ENCODE results near the gene ANKRD34C. TPM values are rescaled to one million over a fixed set of nuclear protein-coding genes. Genes with fewer than 3 reads are reported as not detected.

The ANKRD34C gene
- total RNA-seq, 1 experiment from 2014 or later = not detected

GRCh38 chr15:79311901-79312553 is 29.5 kb downstream of the ANKRD34C start:
- Histone ChIP-seq H3K14ac (ENCODE audit: insufficient read depth, low read length) (no peak overlapping the region), H2BK20ac (ENCODE audit: low read depth, low read length, poor library complexity, severe bottlenecking) (no peak overlapping the region), H3K23ac (ENCODE audit: insufficient read length, low read depth, low read length) (no peak overlapping the region), H3T11ph (ENCODE audit: low read length) (no peak overlapping the region), H2BK5ac (ENCODE audit: insufficient read length, low read length) (no peak overlapping the region), H3K79me1 (ENCODE audit: insufficient read depth, low read depth, low read length, poor library complexity, severe bottlenecking) (no peaks in the 10 kb centered on the region), H3K9me3 (ENCODE audit: control insufficient read depth, low read depth, low read length) (no peaks in the 10 kb centered on the region), H4K20me1 (ENCODE audit: control insufficient read depth, insufficient read depth, insufficient read length) (no peaks in the 10 kb centered on the region), H3K4me1 (ENCODE audit: insufficient read depth, low read length) (peaks cover 3% of the 10 kb centered on the region; the same call in 1 of the 2 replicates), H3K4me2 (ENCODE audit: insufficient read depth, insufficient read length, low read length) (peak overlapping the region; percentile 73), H3K27me3 (ENCODE audit: insufficient read depth, low read length) (no peaks in the 10 kb centered on the region; the same call in 1 of the 2 replicates), H2AK5ac (ENCODE audit: insufficient read length, low read length) (no peak overlapping the region), H3K27ac (ENCODE audit: insufficient read length, low read depth, low read length) (no peak overlapping the region), H3K4ac (ENCODE audit: low read depth, low read length) (no peak overlapping the region), H2BK12ac (ENCODE audit: insufficient read length, low read depth, low read length) (no peak overlapping the region), H4K5ac (ENCODE audit: insufficient read length, low read depth, low read length) (no peak overlapping the region), H3K18ac (ENCODE audit: insufficient read length, low read depth, low read length) (no peak overlapping the region), H3K9ac (ENCODE audit: extremely low read depth, insufficient read length, low read length) (peak overlapping the region; percentile 53), H3K56ac (ENCODE audit: insufficient read length, low read depth, low read length) (no peak overlapping the region), H4K8ac (replicated peaks; ENCODE audit: insufficient read length, low read depth, low read length) (no peak overlapping the region), H3K23me2 (ENCODE audit: insufficient read length, low read depth, low read length, poor library complexity, severe bottlenecking) (peaks cover 12% of the 10 kb centered on the region), H4K91ac (ENCODE audit: insufficient read length, low read depth, low read length) (no peak overlapping the region), H2AFZ (ENCODE audit: low read length) (no peak overlapping the region), H2BK120ac (ENCODE audit: low read depth, low read length, poor library complexity, severe bottlenecking) (no peak overlapping the region), H2BK15ac (ENCODE audit: low read depth, low read length) (no peak overlapping the region), H3K79me2 (ENCODE audit: insufficient read depth, low read length) (no peaks in the 10 kb centered on the region)
- Mint-ChIP-seq H3K27ac (no peak overlapping the region; a peak in 1 of 7 replicates), H3K36me3 (ENCODE audit: insufficient read depth in 1 of 3, low read depth in 3 of 3) (peaks cover 33 to 44% (median 40%) of the 10 kb centered on the region in 3 experiments; a peak in 6 of 7 replicates), H3K9me3 (peaks cover 0 to 4% of the 10 kb centered on the region in 2 experiments; a peak in 2 of 5 replicates), H3K27me3 (ENCODE audit: low read depth) (peaks cover 36% of the 10 kb centered on the region), H3K4me3 (peak overlapping the region; percentile 85 to 92), H3K4me1 (peaks cover 17 to 19% of the 10 kb centered on the region in 2 experiments)
- WGBS (ENCODE audit: extremely low coverage, insufficient read length, low lambda C conversion rate) = no CpG with 5 or more reads among the region's 8 CpGs
- TF ChIP-seq CTCF (conservative IDR thresholded peaks at IDR 0.05) = no peak
- no peak for DNase-seq

Data from H9 (cell line).